ENCODE measurements around the gene REPIN1.

REPIN1 gene

GRCh38 chr7:150413640-150414081, 45.0 kb downstream of the REPIN1 start:
- no peaks in the 10 kb centered on the region for H3K9me3 ChIP-seq (ENCODE audit: insufficient read depth, low read length)
- no peak overlapping the region for H3K9ac ChIP-seq (ENCODE audit: low read length)
- no peaks in the 10 kb centered on the region for H4K20me1 ChIP-seq (ENCODE audit: low read depth, low read length)
- TF ChIP-seq EZH2phosphoT487 (conservative IDR thresholded peaks at IDR 0.05; ENCODE audit: low read length) (no peak), CTCF (IDR thresholded peaks at IDR 0.05; ENCODE audit: insufficient read depth, low read length, poor library complexity, severe bottlenecking) (no peak)
- no peaks in the 10 kb centered on the region for H3K27me3 ChIP-seq (ENCODE audit: low read length)
- no peak overlapping the region for H3K4me3 ChIP-seq (ENCODE audit: insufficient read depth, low read length, poor library complexity, severe bottlenecking)
- no peak overlapping the region for H2AFZ ChIP-seq (ENCODE audit: low read depth, low read length, severe bottlenecking)
- H3K27ac ChIP-seq (ENCODE audit: low read depth, low read length): no peak overlapping the region
- H3K9me2 ChIP-seq (replicated peaks; ENCODE audit: insufficient read depth, low read length): no peaks in the 10 kb centered on the region
- H3F3A ChIP-seq (ENCODE audit: insufficient read depth): no peaks in the 10 kb centered on the region
- no peak overlapping the region for H3K4me2 ChIP-seq (ENCODE audit: low read depth, low read length, poor library complexity, severe bottlenecking)
- H3K79me2 ChIP-seq (ENCODE audit: insufficient read depth, low read length): no peaks in the 10 kb centered on the region
- no peaks in the 10 kb centered on the region for H3K36me3 ChIP-seq (ENCODE audit: low read length)

- H3K27me3 ChIP-seq (ENCODE audit: low read length): no peaks in the 10 kb centered on the region
- no peak overlapping the region for H2AFZ ChIP-seq (ENCODE audit: low read depth, low read length, severe bottlenecking)
- H3K4me2 ChIP-seq (ENCODE audit: low read depth, low read length, poor library complexity, severe bottlenecking): no peak overlapping the region
- H4K20me1 ChIP-seq (ENCODE audit: low read depth, low read length): no peaks in the 10 kb centered on the region
- no peaks in the 10 kb centered on the region for H3F3A ChIP-seq (ENCODE audit: insufficient read depth)
- TF ChIP-seq EZH2phosphoT487 (conservative IDR thresholded peaks at IDR 0.05; ENCODE audit: low read length): no peak
- TF ChIP-seq CTCF (IDR thresholded peaks at IDR 0.05; ENCODE audit: insufficient read depth, low read length, poor library complexity, severe bottlenecking): no peak
- no peaks in the 10 kb centered on the region for H3K36me3 ChIP-seq (ENCODE audit: low read length)
- no peaks in the 10 kb centered on the region for H3K9me3 ChIP-seq (ENCODE audit: insufficient read depth, low read length)
- H3K9me2 ChIP-seq (replicated peaks; ENCODE audit: insufficient read depth, low read length): no peaks in the 10 kb centered on the region
- H3K4me3 ChIP-seq (ENCODE audit: insufficient read depth, low read length, poor library complexity, severe bottlenecking): no peak overlapping the region
- H3K79me2 ChIP-seq (ENCODE audit: insufficient read depth, low read length): no peaks in the 10 kb centered on the region
- H3K9ac ChIP-seq (ENCODE audit: low read length): no peak overlapping the region
- no peak overlapping the region for H3K27ac ChIP-seq (ENCODE audit: low read depth, low read length)
Measured at GRCh38 chr7:150415161-150416153, 46.8 kb downstream of the REPIN1 start.

- Histone ChIP-seq H3K27ac (ENCODE audit: low read depth, low read length) (no peak overlapping the region), H3K9me3 (ENCODE audit: insufficient read depth, low read length) (no peaks in the 10 kb centered on the region), H3K4me3 (ENCODE audit: insufficient read depth, low read length, poor library complexity, severe bottlenecking) (no peak overlapping the region), H3K36me3 (ENCODE audit: low read length) (no peaks in the 10 kb centered on the region), H3K9ac (ENCODE audit: low read length) (no peak overlapping the region), H3K9me2 (replicated peaks; ENCODE audit: insufficient read depth, low read length) (no peaks in the 10 kb centered on the region), H2AFZ (ENCODE audit: low read depth, low read length, severe bottlenecking) (no peak overlapping the region), H3F3A (ENCODE audit: insufficient read depth) (no peaks in the 10 kb centered on the region), H4K20me1 (ENCODE audit: low read depth, low read length) (no peaks in the 10 kb centered on the region), H3K4me2 (ENCODE audit: low read depth, low read length, poor library complexity, severe bottlenecking) (no peak overlapping the region), H3K27me3 (ENCODE audit: low read length) (no peaks in the 10 kb centered on the region), H3K79me2 (ENCODE audit: insufficient read depth, low read length) (no peaks in the 10 kb centered on the region)
- no peak for TF ChIP-seq EZH2phosphoT487 (conservative IDR thresholded peaks at IDR 0.05; ENCODE audit: low read length)
- no peak for TF ChIP-seq CTCF (IDR thresholded peaks at IDR 0.05; ENCODE audit: insufficient read depth, low read length, poor library complexity, severe bottlenecking)
Measured at GRCh38 chr7:150417239-150417638, 48.6 kb downstream of the REPIN1 start.

Measured in SU-DHL-6 (cell line).